Activated CD8-positive, alpha-beta T cell treated with anti-CD3 and anti-CD28 coated beads, Interleukin-2, amount 10 ng/mL, durations not matched to agents 7 days and 5 days (primary cell): ENCODE results near the gene SYT5. TPM values are rescaled to one million over a fixed set of nuclear protein-coding genes. Genes with fewer than 3 reads are reported as not detected.

ENCODE experiments used
- ATAC-seq: fragments of 150-1000 bp; cut with Tn5 transposase; one replicate; pipeline ENCODE4 v1.10.0; 2021; ENCODE audit warnings: moderate library complexity
- CTCF ChIA-PET: fragments of 350-600 bp; sonication (Branson Sonifier 250); formaldehyde crosslinking; loops from one replicate; lab custom pipeline; 2021; ENCODE audit warnings: antibody characterized with exemption; lab: Charles Lee
- POLR2A ChIA-PET: fragments of 350-600 bp; sonication (Branson Sonifier 250); formaldehyde crosslinking; loops from one replicate; lab custom pipeline; 2021; ENCODE audit warnings: antibody characterized with exemption; lab: Charles Lee
- DNase-seq: peaks from one replicate; pipeline ENCODE4 v3.0.0-alpha.2; 2020
- H3K27ac Mint-ChIP-seq: one replicate; pipeline ENCODE4 v1.8.0; 2021; ENCODE audit warnings: mild to moderate bottlenecking, mixed read lengths
- H3K27me3 Mint-ChIP-seq: one replicate; pipeline ENCODE4 v1.8.0; 2021; ENCODE audit warnings: low read depth, mixed read lengths
- H3K36me3 Mint-ChIP-seq: one replicate; pipeline ENCODE4 v1.8.0; 2021; ENCODE audit warnings: low read depth, mixed read lengths
- H3K4me1 Mint-ChIP-seq: one replicate; pipeline ENCODE4 v1.8.0; 2021; ENCODE audit warnings: low read depth, mixed read lengths
- H3K4me3 Mint-ChIP-seq: one replicate; pipeline ENCODE4 v1.8.0; 2021; ENCODE audit warnings: mild to moderate bottlenecking, mixed read lengths
- H3K9me3 Mint-ChIP-seq: one replicate; pipeline ENCODE4 v1.8.0; 2022; ENCODE audit warnings: mixed read lengths; ENCODE audit not compliant: insufficient read depth
- total RNA-seq, 2 experiments: library from RNA; stranded (reverse); gene quantifications; one replicate each; pipeline ENCODE4 v1.2.3, GENCODE V29; 2021

The SYT5 gene
- total RNA-seq, 2 experiments from 2014 or later = 0.47 to 1.3 TPM

GRCh38 chr19:55152017-55152416, 28.1 kb downstream of the SYT5 start:
- Mint-ChIP-seq H3K9me3 (peaks cover 19% of the 10 kb centered on the region), H3K4me3 (no peak overlapping the region), H3K27me3 (peaks cover 33% of the 10 kb centered on the region), H3K36me3 (peaks cover 9% of the 10 kb centered on the region), H3K4me1 (peaks cover 33% of the 10 kb centered on the region), H3K27ac (peak overlapping the region; percentile 89)
- POLR2A ChIA-PET = no interaction called here
- DNase-seq (no peak), ATAC-seq (no peak)
- CTCF ChIA-PET = interaction anchor here (2.1 to 2.7 kb wide), 2 partner anchors 9 to 11 kb away, joined by 11 to 12 read pairs; no protein-coding TSS in a partner anchor

DNA sequence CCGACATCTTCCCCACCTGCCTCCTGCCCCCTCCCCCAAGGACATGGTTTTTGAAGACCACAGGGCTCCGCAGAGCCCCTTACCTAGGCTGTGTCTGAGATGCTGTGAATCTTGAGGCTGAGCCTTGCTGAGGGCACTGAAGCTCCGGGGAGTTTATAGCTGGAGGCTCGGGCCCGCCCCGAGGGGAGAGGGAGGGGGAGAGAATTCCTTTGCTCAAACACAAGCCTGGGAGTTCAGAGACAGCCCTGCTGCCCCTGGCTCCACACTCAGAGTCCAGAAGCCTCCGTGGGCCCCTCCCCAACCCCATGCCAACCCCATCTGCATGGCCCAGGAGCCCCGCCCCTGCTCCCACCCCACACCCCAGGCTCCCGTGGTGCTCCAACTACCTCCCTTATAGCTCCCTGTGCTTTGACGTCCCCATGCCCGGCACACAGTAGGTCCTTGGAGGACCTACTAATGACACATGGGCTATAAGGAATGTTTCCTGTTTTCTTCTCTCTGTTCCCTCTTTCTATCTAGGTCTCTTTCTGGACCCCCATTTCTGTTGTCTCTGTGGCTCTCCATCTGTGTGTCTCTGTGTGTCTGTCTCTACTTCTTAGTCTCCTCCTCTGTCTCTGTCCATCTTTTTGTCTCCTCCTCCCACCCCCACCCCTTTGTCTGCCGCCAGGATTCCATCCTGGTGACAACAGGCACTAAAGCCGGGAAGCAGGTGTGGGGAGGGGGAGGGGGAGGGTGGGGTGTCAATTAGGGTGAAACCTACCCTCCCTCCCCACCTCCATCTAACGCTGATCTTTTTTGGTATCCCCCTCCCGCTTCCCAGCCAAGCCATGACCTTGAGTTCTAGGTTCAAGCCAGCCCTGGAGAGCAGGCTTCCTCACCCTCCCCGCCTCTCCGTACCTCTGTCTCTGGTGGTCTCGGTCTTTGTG, 30.7 kb downstream of the SYT5 start, which contains the start of gene TNNT1:
TNNT1 (minus strand) TSS at position 129 of the 926 bp plus-strand sequence. CDS start 2,049 bp downstream, outside the sequence.
- H3K27me3 Mint-ChIP-seq = peaks cover 38% of the 10 kb centered on the region
- DNase-seq (no peak), ATAC-seq (no peak)
- H3K27ac Mint-ChIP-seq = no peak within 1 kb of the TSS
- ChIA-PET CTCF (no interaction called here), POLR2A (no interaction called here)
- H3K4me1 Mint-ChIP-seq = peaks cover 29% of the 10 kb centered on the region
- peaks cover 18% of the 10 kb centered on the region for H3K9me3 Mint-ChIP-seq
- peaks cover 9% of the 10 kb centered on the region for H3K36me3 Mint-ChIP-seq
- H3K4me3 Mint-ChIP-seq = no peak within 1 kb of the TSS

DNA sequence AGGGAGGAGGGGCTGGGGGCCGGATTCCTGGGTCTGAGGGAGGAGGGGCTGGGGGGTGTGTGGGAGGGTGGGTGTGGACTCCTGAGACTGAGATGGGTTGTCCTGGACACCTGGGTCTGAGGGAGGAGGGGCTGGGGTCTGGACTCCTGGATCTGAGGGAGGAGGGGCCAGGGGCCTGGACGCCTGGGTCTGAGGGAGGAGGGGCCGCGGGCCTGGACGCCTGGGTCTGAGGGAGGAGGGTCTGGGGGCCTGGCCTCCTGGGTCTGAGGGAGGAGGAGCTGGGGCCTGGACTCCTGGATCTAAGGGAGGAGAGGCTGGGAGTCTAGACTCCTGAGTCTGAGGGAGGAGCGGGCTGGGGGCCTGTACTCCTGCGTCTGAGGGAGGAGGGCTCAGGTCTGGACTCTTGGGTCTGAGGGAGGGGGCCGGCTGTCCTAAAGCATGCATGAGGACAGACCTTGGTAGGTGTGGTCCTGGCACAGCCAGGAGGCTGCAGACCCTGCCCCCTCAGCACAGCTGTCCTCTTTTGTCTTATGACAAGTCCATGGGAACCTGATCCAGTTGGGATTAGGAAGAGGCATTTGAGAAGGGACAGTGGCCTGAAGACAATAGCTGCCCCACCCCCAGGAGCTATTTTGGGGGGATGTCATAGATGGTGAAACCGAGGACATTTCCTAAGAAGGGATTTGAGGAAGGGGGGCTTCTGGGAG, 32.4 kb downstream of the SYT5 start:
- ChIA-PET POLR2A (interaction anchor here (0.6 kb wide), 1 partner anchor 220 kb away, joined by 4 read pairs; no protein-coding TSS in a partner anchor), CTCF (interaction anchor here (1.9 kb wide), 1 partner anchor 12 kb away, joined by 8 read pairs; no protein-coding TSS in a partner anchor)
- DNase-seq (no peak), ATAC-seq (no peak)
- Mint-ChIP-seq H3K4me1 (peaks cover 17% of the 10 kb centered on the region), H3K27me3 (peaks cover 45% of the 10 kb centered on the region), H3K9me3 (peaks cover 11% of the 10 kb centered on the region), H3K27ac (no peak overlapping the region), H3K4me3 (no peak overlapping the region), H3K36me3 (peaks cover 6% of the 10 kb centered on the region)

DNA sequence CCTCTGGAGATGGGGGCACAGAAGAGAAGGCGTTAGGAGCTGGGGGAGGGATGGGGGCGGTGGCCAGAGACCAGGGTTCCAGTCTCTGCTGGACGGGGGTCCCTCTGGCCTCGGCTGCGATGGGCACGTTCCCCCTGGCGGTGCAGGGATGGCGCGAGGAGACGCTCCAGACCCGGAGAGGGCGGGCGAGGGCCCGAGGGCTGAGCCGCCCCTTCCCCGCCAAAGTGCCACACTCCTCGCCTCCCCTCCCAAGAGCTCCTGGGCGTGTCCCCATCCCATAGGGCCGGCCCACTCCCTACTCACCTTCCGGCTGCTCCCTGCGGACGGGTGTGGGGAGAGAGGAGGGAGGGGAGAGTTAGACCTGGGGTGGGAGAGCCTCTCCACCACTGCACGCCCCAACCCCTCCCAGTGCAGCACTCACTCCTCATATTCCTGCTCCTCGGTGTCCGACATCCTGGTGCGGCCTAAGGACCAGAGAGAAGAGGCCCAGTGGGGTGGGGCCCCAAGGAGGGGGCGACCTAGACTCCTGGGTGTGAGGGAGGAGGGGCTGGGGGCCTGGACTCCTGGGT, 33.3 kb downstream of the SYT5 start:
- ChIA-PET CTCF (interaction anchor here (1.1 to 1.9 kb wide), 2 partner anchors 13 to 20 kb away, joined by 3 to 8 read pairs; no protein-coding TSS in a partner anchor), POLR2A (interaction anchor here (0.6 kb wide), 1 partner anchor 219 kb away, joined by 4 read pairs; no protein-coding TSS in a partner anchor)
- ATAC-seq (peak; percentile 30), DNase-seq (no peak)
- Mint-ChIP-seq H3K27ac (no peak overlapping the region), H3K36me3 (peaks cover under 1% of the 10 kb centered on the region), H3K4me3 (no peak overlapping the region), H3K9me3 (peaks cover 5% of the 10 kb centered on the region), H3K27me3 (peaks cover 45% of the 10 kb centered on the region), H3K4me1 (peaks cover 12% of the 10 kb centered on the region)

DNA sequence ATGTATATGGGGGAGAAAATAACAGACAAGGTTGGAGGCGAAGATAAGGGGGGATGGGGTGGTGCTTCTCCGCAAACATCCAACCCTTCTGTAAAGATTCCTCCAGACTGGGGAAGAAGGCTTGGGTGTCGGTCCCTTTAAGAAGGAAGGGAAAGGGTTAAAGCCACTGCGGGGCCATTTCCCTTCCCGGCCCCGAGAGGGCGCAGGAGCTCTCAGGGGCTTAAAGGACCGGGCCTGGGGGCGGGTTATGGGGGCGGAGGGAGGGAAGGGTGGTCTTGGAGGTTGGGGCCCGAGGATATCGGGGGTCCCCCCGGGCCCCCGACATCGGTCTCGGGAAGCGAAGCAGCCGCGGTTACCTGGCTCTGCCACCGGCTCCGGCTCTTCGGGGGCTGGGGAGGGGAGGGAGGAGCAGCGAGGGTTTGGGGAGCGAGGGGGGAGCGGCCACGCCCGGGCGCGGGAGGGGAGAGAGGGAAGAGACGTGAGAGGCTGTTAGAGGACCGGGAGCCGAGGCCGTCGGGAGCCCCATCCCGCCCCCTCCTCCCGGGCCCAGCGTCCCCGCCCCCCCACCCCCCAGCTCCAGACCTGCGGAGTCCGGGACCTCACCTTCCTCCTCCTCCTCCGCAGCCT, 33.9 kb downstream of the SYT5 start:
- DNase-seq (peak; percentile 43), ATAC-seq (peak; percentile 20)
- CTCF ChIA-PET = interaction anchor here (1.1 to 1.9 kb wide), 3 partner anchors 10 to 21 kb away, joined by 3 to 8 read pairs (median 4); no protein-coding TSS in a partner anchor

DNA sequence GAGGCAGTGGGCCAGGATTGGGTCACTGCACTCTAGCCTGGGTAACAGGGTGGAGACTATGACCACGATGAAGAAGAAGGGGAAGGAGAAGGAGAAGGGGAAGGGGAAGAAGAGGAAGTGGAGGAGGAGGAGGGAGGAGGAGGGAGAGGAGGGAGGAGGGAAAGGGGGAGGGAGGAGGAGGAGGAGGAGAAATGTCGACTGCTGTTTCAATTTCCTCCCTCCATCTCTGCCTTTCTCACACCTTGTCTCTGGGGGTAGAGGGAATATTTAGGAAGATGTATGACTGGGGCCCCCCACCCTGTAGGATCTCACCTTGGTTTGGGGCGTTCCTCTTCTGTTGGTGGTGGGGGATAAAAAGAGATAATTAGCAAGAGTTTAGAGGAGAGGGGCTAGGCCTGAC, 34.9 kb downstream of the SYT5 start:
- CTCF ChIA-PET = interaction anchor here (1.1 kb wide), 1 partner anchor 9 kb away, joined by 4 read pairs; no protein-coding TSS in a partner anchor
- POLR2A ChIA-PET = no interaction called here
- peaks cover 45% of the 10 kb centered on the region for H3K27me3 Mint-ChIP-seq
- H3K36me3 Mint-ChIP-seq = no peaks in the 10 kb centered on the region
- no peak overlapping the region for H3K27ac Mint-ChIP-seq
- no peaks in the 10 kb centered on the region for H3K9me3 Mint-ChIP-seq
- H3K4me1 Mint-ChIP-seq = peaks cover 7% of the 10 kb centered on the region
- DNase-seq (no peak), ATAC-seq (no peak)
- H3K4me3 Mint-ChIP-seq = no peak overlapping the region

More for the DNA sequence above, 33.9 kb downstream of the SYT5 start:
- POLR2A ChIA-PET = no interaction called here
- Mint-ChIP-seq H3K27me3 (peaks cover 47% of the 10 kb centered on the region), H3K9me3 (no peaks in the 10 kb centered on the region), H3K4me3 (no peak overlapping the region), H3K27ac (no peak overlapping the region), H3K36me3 (no peaks in the 10 kb centered on the region), H3K4me1 (peaks cover 7% of the 10 kb centered on the region)

- peaks cover 7% of the 10 kb centered on the region for H3K4me1 Mint-ChIP-seq
- DNase-seq = no peak
- ChIA-PET CTCF (interaction anchor here (0.6 to 4.8 kb wide), 15 partner anchors 10 to 489 kb away, joined by 3 to 38 read pairs (median 3); partner anchors contain the start of genes PPP1R12C and TMEM238), POLR2A (no interaction called here)
- H3K36me3 Mint-ChIP-seq = no peaks in the 10 kb centered on the region
- no peak for ATAC-seq
- H3K4me3 Mint-ChIP-seq = no peak overlapping the region
- no peak overlapping the region for H3K27ac Mint-ChIP-seq
- no peaks in the 10 kb centered on the region for H3K9me3 Mint-ChIP-seq
- peaks cover 20% of the 10 kb centered on the region for H3K27me3 Mint-ChIP-seq
Measured at GRCh38 chr19:55141696-55142095, 38.4 kb downstream of the SYT5 start.

- DNase-seq (no peak), ATAC-seq (no peak)
- Mint-ChIP-seq H3K27me3 (peaks cover 6% of the 10 kb centered on the region), H3K9me3 (no peaks in the 10 kb centered on the region), H3K4me3 (no peak overlapping the region), H3K27ac (no peak overlapping the region), H3K36me3 (no peaks in the 10 kb centered on the region), H3K4me1 (peaks cover 2% of the 10 kb centered on the region)
- CTCF ChIA-PET = no interaction called here
- POLR2A ChIA-PET = no interaction called here
Measured at GRCh38 chr19:55137915-55138314, 42.2 kb downstream of the SYT5 start.

GRCh38 chr19:55136399-55137102, 43.5 kb downstream of the SYT5 start:
- ChIA-PET POLR2A (no interaction called here), CTCF (interaction anchor here (0.8 to 1.2 kb wide), 4 partner anchors 9 to 368 kb away, joined by 3 to 5 read pairs (median 4); no protein-coding TSS in a partner anchor)
- H3K4me1 Mint-ChIP-seq = no peaks in the 10 kb centered on the region
- DNase-seq = no peak
- no peaks in the 10 kb centered on the region for H3K36me3 Mint-ChIP-seq
- no peak for ATAC-seq
- H3K4me3 Mint-ChIP-seq = no peak overlapping the region
- peaks cover 10% of the 10 kb centered on the region for H3K27me3 Mint-ChIP-seq
- H3K27ac Mint-ChIP-seq = no peak overlapping the region
- no peaks in the 10 kb centered on the region for H3K9me3 Mint-ChIP-seq

GRCh38 chr19:55134736-55135135, 45.4 kb downstream of the SYT5 start:
- Mint-ChIP-seq H3K4me1 (no peaks in the 10 kb centered on the region), H3K27ac (no peak overlapping the region), H3K36me3 (no peaks in the 10 kb centered on the region), H3K4me3 (no peak overlapping the region), H3K9me3 (no peaks in the 10 kb centered on the region), H3K27me3 (peaks cover 15% of the 10 kb centered on the region)
- ATAC-seq (no peak), DNase-seq (no peak)
- ChIA-PET CTCF (no interaction called here), POLR2A (no interaction called here)
